Measurements from ENCODE around the gene TTC31.

The TTC31 gene

DNA sequence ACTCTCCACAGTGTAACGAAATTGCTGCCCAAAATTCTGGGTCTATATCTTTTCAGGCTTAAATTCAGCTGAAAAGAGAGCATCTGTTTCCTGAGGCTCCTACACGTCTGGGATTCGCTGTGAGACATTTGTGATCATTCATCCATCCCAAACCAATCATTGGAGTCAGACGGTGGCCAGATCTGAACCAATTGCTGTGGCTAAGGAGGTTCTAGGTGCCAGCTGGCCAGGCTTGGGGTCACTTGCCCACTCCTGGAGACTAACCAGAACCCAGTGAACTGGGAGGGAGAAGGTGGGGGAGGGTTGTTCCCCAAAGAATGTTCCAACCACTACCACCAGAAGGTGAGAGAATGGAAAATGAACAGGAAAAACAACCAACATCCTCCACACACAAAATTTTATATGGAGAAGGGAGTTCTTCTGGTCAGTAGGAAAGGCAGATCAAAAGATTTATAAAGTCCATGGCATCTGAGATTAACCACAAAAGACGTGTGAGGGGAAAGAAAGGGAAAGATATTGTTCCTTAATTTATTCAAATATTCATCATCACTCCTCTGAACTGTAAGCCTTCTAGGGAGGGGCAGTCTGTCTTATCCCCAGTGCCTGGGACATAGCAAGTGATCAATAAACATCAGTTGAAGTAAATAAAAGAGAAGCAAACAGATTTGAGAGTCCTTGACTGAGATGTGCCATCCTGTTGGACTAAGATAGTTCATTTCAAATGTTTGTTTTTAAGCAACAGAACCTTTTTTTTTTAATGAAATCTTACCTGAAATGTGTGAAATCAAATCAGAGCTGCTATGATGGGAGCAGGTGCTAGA is 38.2 kb upstream of the TTC31 start:
- TF ChIP-seq CTCF (IDR thresholded peaks at IDR 0.05; ENCODE audit: insufficient read depth, low read length, missing control alignments): no peak
- ChIA-PET CTCF (interaction anchor here (1.0 to 2.4 kb wide), 2 partner anchors 10 to 53 kb away, joined by 3 to 10 read pairs; no protein-coding TSS in a partner anchor), POLR2A (interaction anchor here (1.3 kb wide), 1 partner anchor 14 kb away, joined by 4 read pairs; the partner anchor contains the start of gene WBP1)

DNA sequence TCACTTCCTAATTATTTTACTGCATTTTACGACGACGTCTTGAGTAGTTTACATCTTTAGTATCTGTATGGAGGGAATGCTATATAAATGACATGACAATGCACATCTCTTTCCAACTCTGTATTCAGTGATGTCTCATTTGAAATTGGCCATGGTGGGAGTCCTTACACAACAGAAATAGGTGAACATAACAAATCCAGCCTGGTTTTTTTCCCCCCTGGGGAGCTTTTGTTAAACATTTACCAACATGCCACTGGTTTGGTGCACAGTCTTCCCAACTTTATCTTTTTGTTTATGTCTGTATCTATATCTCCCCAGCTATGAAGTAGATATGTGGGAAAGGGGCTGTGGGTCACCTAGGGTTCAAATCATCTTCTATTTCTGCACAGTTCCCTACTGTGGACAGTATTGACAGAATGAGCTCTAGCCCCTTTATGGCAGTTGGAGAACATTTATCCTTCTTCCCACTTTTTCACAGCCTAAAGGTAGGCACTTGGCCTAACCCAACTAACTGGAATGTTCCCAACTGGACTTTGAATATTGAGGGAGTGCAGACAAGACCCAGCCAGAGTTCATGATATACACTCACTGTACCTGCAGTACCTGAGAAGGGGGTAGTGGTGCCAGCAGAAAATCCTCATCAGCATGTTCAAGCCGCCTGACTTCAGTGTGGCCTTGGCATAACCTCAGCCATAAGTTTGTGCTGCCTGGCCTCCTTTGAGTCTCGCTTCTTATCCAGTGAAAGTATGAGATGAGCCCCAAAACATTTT is 35.5 kb upstream of the TTC31 start:
- no peak for TF ChIP-seq CTCF (IDR thresholded peaks at IDR 0.05; ENCODE audit: insufficient read depth, low read length, missing control alignments)

More for the DNA sequence above, 38.2 kb upstream of the TTC31 start:
- DNase-seq (ENCODE audit: low read depth, low spot score): no peak
- no peak overlapping the region for H3K4me3 ChIP-seq (ENCODE audit: low read depth, low read length)

GRCh38 chr2:74448771-74449170 is 34.1 kb upstream of the TTC31 start:
- ChIA-PET POLR2A (no interaction called here), CTCF (interaction anchor here (0.5 kb wide), 1 partner anchor 650 kb away, joined by 3 read pairs; no protein-coding TSS in a partner anchor)
- DNase-seq (ENCODE audit: low read depth, low spot score): no peak
- no peak overlapping the region for H3K4me3 ChIP-seq (ENCODE audit: low read depth, low read length)
- no peak for TF ChIP-seq CTCF (IDR thresholded peaks at IDR 0.05; ENCODE audit: insufficient read depth, low read length, missing control alignments)

More for the DNA sequence above, 35.5 kb upstream of the TTC31 start:
- DNase-seq (ENCODE audit: low read depth, low spot score): no peak
- H3K4me3 ChIP-seq (ENCODE audit: low read depth, low read length): no peak overlapping the region
- CTCF ChIA-PET: no interaction called here
- POLR2A ChIA-PET: no interaction called here

- DNase-seq (ENCODE audit: low read depth, low spot score): no peak
- no peak overlapping the region for H3K4me3 ChIP-seq (ENCODE audit: low read depth, low read length)
- POLR2A ChIA-PET: no interaction called here
- TF ChIP-seq CTCF (IDR thresholded peaks at IDR 0.05; ENCODE audit: insufficient read depth, low read length, missing control alignments): no peak
- CTCF ChIA-PET: no interaction called here
Observed at GRCh38 chr2:74450570-74451190, 32.2 kb upstream of the TTC31 start.

- DNase-seq (ENCODE audit: low read depth, low spot score): peak; percentile 88
- CTCF ChIA-PET: interaction anchor here (0.8 to 2.5 kb wide), 6 partner anchors 10 to 134 kb away, joined by 3 to 12 read pairs (median 5); partner anchors contain the start of genes CCDC142 and TTC31
- POLR2A ChIA-PET: interaction anchor here (0.7 to 1.3 kb wide), 5 partner anchors 15 to 75 kb away, joined by 3 to 5 read pairs (median 4); partner anchors contain the start of genes AUP1, CCDC142 and HTRA2
- TF ChIP-seq CTCF (IDR thresholded peaks at IDR 0.05; ENCODE audit: insufficient read depth, low read length, missing control alignments): no peak
- peak within 1 kb of the TSS; percentile 76 for H3K4me3 ChIP-seq (ENCODE audit: low read depth, low read length)
Observed at GRCh38 chr2:74454654-74455511, 28.0 kb upstream of the TTC31 start, which contains the start of gene INO80B. TSS of gene INO80B (plus strand) at chr2:74455087. CDS start at chr2:74455117, 30 bp downstream.

All from AG04449 (cell line).